ENCODE results near the gene SYT5. TPM values are rescaled to one million over a fixed set of nuclear protein-coding genes. Genes with fewer than 3 reads are reported as not detected.

SYT5 gene
- total and polyA plus RNA-seq, 2 of the 13 experiments (the other 11 are each of a cell fraction or from before 2014, with no cell fraction given) = not detected

DNA sequence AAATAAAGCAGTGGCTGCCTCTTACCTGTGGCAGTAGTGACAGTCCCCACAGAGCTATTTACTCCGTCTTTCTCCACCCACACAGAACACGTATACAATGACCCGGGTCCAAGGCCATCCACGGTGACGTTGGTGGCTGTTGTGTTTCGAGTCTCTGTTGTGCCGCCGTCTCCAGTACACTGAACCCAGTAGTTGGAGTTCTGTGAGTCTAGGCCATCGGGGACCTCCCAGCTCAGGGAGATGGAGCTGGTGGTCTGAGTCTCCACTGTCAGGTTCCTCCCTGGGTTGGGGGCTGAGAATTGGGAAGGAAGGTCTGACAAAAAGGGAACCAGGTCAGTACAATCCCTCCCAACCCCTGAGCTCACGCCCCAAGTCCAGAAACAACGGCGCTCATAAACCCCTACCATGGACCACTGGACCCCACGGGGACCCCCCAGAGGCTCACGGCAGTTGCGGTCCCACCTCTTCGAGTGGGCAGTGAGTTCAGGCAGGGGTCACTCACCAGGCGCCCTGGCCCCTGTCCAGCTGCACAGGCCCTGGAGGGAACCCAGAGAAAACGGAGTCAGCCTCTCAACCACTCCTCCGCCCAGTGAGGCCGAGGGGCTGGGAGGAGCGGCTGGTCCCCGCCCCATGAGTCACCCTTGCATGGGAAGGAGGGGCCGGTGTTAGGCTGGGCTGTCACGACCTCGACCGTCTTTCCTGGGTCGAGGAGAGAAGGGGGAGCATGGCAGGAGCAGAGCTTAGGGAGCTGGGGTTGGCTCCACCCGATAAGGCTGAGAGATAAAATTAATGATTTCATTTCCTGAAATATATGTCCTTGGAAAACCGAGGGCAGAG lies 26.8 kb upstream of the SYT5 start (continued):
- no peak for TF ChIP-seq MIER3 (CRISPR knock-in tag; IDR thresholded peaks at IDR 0.05; ENCODE audit: borderline replicate concordance)
- TF ChIP-seq GTF3A (CRISPR knock-in tag; conservative IDR thresholded peaks at IDR 0.05) = no peak
- no peak for TF ChIP-seq MLLT10 (CRISPR knock-in tag; IDR thresholded peaks at IDR 0.05)
- no peak for TF ChIP-seq KMT2A (CRISPR knock-in tag; IDR thresholded peaks at IDR 0.05)
- no peak for TF ChIP-seq CHD2 (IDR thresholded peaks at IDR 0.05; ENCODE audit: low read depth, low read length)
- TF ChIP-seq RBM39 (IDR thresholded peaks at IDR 0.05; ENCODE audit: low read depth, low read length, poor library complexity, severe bottlenecking) = no peak
- TF ChIP-seq POLR2AphosphoS5 (IDR thresholded peaks at IDR 0.05; ENCODE audit: low read depth, low read length) = peak; percentile 84
- no peak for TF ChIP-seq KDM1A (CRISPR knock-in tag; IDR thresholded peaks at IDR 0.05)
- TF ChIP-seq, protein P1, sequence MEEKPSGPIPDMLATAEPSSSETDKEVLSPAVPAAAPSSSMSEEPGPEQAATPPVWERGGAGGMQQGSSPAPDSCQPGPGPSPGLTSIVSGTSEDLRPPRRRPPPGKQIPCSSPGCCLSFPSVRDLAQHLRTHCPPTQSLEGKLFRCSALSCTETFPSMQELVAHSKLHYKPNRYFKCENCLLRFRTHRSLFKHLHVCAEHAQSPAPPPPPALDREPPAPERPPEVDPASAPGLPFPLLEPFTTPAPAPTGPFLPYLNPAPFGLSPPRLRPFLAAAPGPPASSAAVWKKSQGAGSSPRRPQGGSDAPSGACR (CRISPR knock-in tag; IDR thresholded peaks at IDR 0.05) = peak; percentile 85
- 0 out of 2 replicates have a peak, but pooled peaks have one; percentile 27 for TF ChIP-seq ZNF546 (CRISPR knock-in tag; conservative IDR thresholded peaks at IDR 0.05)
- TF ChIP-seq, protein P2, sequence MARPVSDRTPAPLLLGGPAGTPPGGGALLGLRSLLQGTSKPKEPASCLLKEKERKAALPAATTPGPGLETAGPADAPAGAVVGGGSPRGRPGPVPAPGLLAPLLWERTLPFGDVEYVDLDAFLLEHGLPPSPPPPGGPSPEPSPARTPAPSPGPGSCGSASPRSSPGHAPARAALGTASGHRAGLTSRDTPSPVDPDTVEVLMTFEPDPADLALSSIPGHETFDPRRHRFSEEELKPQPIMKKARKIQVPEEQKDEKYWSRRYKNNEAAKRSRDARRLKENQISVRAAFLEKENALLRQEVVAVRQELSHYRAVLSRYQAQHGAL (CRISPR knock-in tag; IDR thresholded peaks at IDR 0.05; ENCODE audit: not compliant biosample characterization) = peak; percentile 55
- TF ChIP-seq ZNF331 (CRISPR knock-in tag; IDR thresholded peaks at IDR 0.05) = peak; percentile 65; the same call in 1 of the 2 replicates
- TF ChIP-seq IRF2 (CRISPR knock-in tag; IDR thresholded peaks at IDR 0.05) = peak; percentile 10; the same call in 1 of the 2 replicates
- TF ChIP-seq RFXAP (CRISPR knock-in tag; IDR thresholded peaks at IDR 0.05; ENCODE audit: borderline replicate concordance) = peak; percentile 49; the same call in 1 of the 2 replicates
- no peak; the same call in 1 of the 2 replicates for TF ChIP-seq ZNF329 (CRISPR knock-in tag; IDR thresholded peaks at IDR 0.05; ENCODE audit: low read depth)
- peak; percentile 89 for TF ChIP-seq ZNF296 (CRISPR knock-in tag; conservative IDR thresholded peaks at IDR 0.05)
- TF ChIP-seq NBN (conservative IDR thresholded peaks at IDR 0.05) = no peak
- TF ChIP-seq ZNF260 (CRISPR knock-in tag; IDR thresholded peaks at IDR 0.05; ENCODE audit: borderline replicate concordance, low read depth) = no peak
- TF ChIP-seq E2F1 (CRISPR knock-in tag; IDR thresholded peaks at IDR 0.05) = no peak
- peak; percentile 65; the same call in 1 of the 2 replicates for TF ChIP-seq SMAD1 (CRISPR knock-in tag; IDR thresholded peaks at IDR 0.05; ENCODE audit: borderline replicate concordance, low read depth)
- TF ChIP-seq MYC (CRISPR knock-in tag; IDR thresholded peaks at IDR 0.05; ENCODE audit: borderline replicate concordance) = peak; percentile 57; the same call in 1 of the 2 replicates
- TF ChIP-seq PLRG1 (conservative IDR thresholded peaks at IDR 0.05) = no peak
- TF ChIP-seq SIX4 (CRISPR knock-in tag; IDR thresholded peaks at IDR 0.05) = peak; percentile 49; the same call in 1 of the 2 replicates
- 0 out of 2 replicates have a peak, but pooled peaks have one; percentile 38 for TF ChIP-seq ZNF225 (CRISPR knock-in tag; IDR thresholded peaks at IDR 0.05)
- no peak for TF ChIP-seq ZBTB8A (CRISPR knock-in tag; IDR thresholded peaks at IDR 0.05; ENCODE audit: borderline replicate concordance, low read depth)
- peak; percentile 64; the same call in 1 of the 3 replicates for TF ChIP-seq MXI1 (IDR thresholded peaks at IDR 0.05; ENCODE audit: borderline replicate concordance, low read depth, low read length)
- TF ChIP-seq ATF7-NPFF (CRISPR knock-in tag; IDR thresholded peaks at IDR 0.05; ENCODE audit: low read depth) = no peak; the same call in 1 of the 2 replicates
- TF ChIP-seq THYN1 (CRISPR knock-in tag; IDR thresholded peaks at IDR 0.05; ENCODE audit: borderline replicate concordance, low read depth) = peak; percentile 83; the same call in 1 of the 2 replicates
- TF ChIP-seq KDM6A (CRISPR knock-in tag; IDR thresholded peaks at IDR 0.05; ENCODE audit: low read depth) = peak; percentile 59; the same call in 1 of the 2 replicates
- TF ChIP-seq POLR2A (IDR thresholded peaks at IDR 0.05; ENCODE audit: insufficient read depth in 1 of 2, low read depth in 2 of 2, low read length in 2 of 2) = peak; percentile 71 to 79
